Lung (tissue), 12 donors: Measurements from ENCODE around the gene ZMPSTE24. TPM values are rescaled to one million over a fixed set of nuclear protein-coding genes. Genes with fewer than 3 reads are reported as not detected.
A peak's percentile ranks its signal among the peaks of the same experiment; 100 is the strongest.

Experiments used
- ATAC-seq: fragments of 200-7000 bp; cut with Tn5 transposase; one replicate; pipeline ENCODE4 v1.9.1; 2020; ENCODE audit warnings: moderate number of reproducible peaks; ENCODE audit not compliant: insufficient read depth, low FRiP score
- DNase-seq, 3 donors: peaks; one replicate each; pipeline ENCODE4 v3.0.0-alpha.2; 2013 to 2017
- H3K27ac ChIP-seq, 2 donors: one replicate each; pipeline ENCODE4 v1.5.1; 2013; ENCODE audit warnings: mild to moderate bottlenecking in 2 of 2, moderate library complexity in 2 of 2, control low read depth in 1 of 2, inconsistent platforms in 1 of 2, low read depth in 1 of 2, low read length in 1 of 2
- H3K27me3 ChIP-seq, 3 donors: one replicate each; pipeline ENCODE4 v1.5.1; 2013; ENCODE audit warnings: low read length in 2 of 3; ENCODE audit not compliant: control insufficient read depth in 3 of 3, insufficient read depth in 3 of 3
- H3K36me3 ChIP-seq, 4 donors: one replicate each; pipeline ENCODE4 v1.5.1; 2013; ENCODE audit warnings: low read length in 4 of 4, mild to moderate bottlenecking in 1 of 4, moderate library complexity in 1 of 4; ENCODE audit not compliant: control insufficient read depth in 4 of 4, insufficient read depth in 4 of 4
- H3K4me1 ChIP-seq, 5 donors: one replicate each; pipeline ENCODE4 v1.5.1; 2013; ENCODE audit warnings: low read length in 5 of 5, mild to moderate bottlenecking in 2 of 5, moderate library complexity in 1 of 5; ENCODE audit not compliant: control insufficient read depth in 5 of 5, insufficient read depth in 5 of 5
- H3K4me3 ChIP-seq: one replicate; pipeline ENCODE4 v1.5.1; 2013; ENCODE audit warnings: mild to moderate bottlenecking, control low read depth, moderate library complexity
- H3K9ac ChIP-seq, 2 donors: one replicate each; pipeline ENCODE4 v1.5.1; 2013; ENCODE audit warnings: low read length in 2 of 2, control low read depth in 1 of 2; ENCODE audit not compliant: insufficient read depth in 1 of 2
- H3K9me3 ChIP-seq, 4 donors: one replicate each; pipeline ENCODE4 v1.5.1; 2013; ENCODE audit warnings: low read length in 3 of 4, mild to moderate bottlenecking in 1 of 4, moderate library complexity in 1 of 4; ENCODE audit not compliant: control insufficient read depth in 4 of 4, insufficient read depth in 3 of 4
- CTCF ChIP-seq: IDR thresholded peaks from 2 replicates; pipeline ENCODE4 v1.5.1; 2012; ENCODE audit warnings: mild to moderate bottlenecking; ENCODE audit errors: control extremely low read depth, extremely low read depth
- WGBS, 2 donors: extraction: QIAGEN DNeasy Blood & Tissue Kit; methylation state at CpG; one replicate each; pipeline ENCODE4 v1.1.7; 2013; 5-methylcytosine and 5-hydroxymethylcytosine counted together
- polyA plus RNA-seq, 2 donors: library from polyadenylated mRNA; stranded (reverse); fragments of 200-250 nt; gene quantifications; one replicate each; pipeline ENCODE4 v1.2.1, GENCODE V29; 2013
- total RNA-seq, 2 donors: library from RNA; depleted of rRNA in 1 of 2; stranded (reverse); fragments of >200 nt in 1 of 2; gene quantifications; one replicate each; pipeline ENCODE4 v1.2.1, GENCODE V29; 2014 to 2021
- donor health status: control.
- donor health status: control.
- donor health status: Bipolar disorder and iron deficiency.
- donor health status: healthy.
- donor health status: DM: yes; HTN: yes; CAD: no.

ZMPSTE24 gene
- total and polyA plus RNA-seq, 4 donors: 17.2 to 41.8 (median 35.3) TPM

DNA sequence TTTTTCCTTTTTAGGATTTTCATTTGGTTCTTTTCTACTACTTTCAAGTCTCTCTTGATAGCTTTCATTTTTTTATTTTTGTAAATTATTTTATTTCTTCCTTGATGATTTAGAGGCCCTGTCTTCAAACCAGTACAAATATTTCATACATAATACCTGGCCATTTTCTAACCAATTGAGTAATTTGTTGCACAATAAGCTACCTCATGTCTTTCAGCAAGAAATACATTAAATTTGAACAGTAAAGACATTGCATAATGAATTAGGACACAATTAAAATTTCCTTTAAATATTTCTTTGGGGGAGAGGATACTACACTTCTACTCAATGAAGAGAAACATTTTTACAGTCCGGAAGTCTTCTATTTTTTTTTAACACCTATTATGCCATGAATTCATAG, 74.7 kb downstream of the ZMPSTE24 start:
- H3K4me1 ChIP-seq: no peaks in the 10 kb centered on the region
- H3K36me3 ChIP-seq: no peaks in the 10 kb centered on the region
- WGBS, 2 donors: 83 to 89% methylated on average over 1 of the region's 1 CpG
- ATAC-seq (no peak), DNase-seq (no peak)
- no peak overlapping the region for H3K27ac ChIP-seq
- H3K9me3 ChIP-seq: no peaks in the 10 kb centered on the region
- H3K9ac ChIP-seq: no peak overlapping the region
- H3K27me3 ChIP-seq: no peaks in the 10 kb centered on the region
- TF ChIP-seq CTCF: no peak
- no peak overlapping the region for H3K4me3 ChIP-seq

DNA sequence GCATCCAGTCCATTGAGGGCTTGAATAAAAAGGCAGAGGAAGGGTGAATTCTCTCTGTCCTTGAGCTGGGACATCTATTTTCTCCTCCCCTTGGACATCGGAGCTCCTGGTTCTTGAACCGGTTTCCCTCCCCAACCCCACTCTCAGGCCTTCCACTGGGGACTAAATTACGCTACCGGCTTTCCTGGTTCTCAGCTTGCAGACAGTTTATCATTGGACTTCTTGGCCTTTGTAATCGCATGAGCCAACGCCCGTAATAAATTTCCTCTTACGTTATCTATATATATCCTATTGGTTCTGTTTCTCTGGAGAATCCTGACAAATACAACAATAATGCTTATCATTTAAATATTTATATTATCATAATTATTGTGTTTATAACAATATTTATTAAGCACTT, 79.4 kb downstream of the ZMPSTE24 start:
- Histone ChIP-seq H3K36me3 (no peaks in the 10 kb centered on the region), H3K27me3 (no peaks in the 10 kb centered on the region), H3K27ac (no peak overlapping the region), H3K9ac (no peak overlapping the region), H3K4me1 (peaks cover 0 to 2% (median 0%) of the 10 kb centered on the region in 5 donors), H3K9me3 (peaks cover 0 to 2% (median 0%) of the 10 kb centered on the region in 4 donors), H3K4me3 (no peak overlapping the region)
- TF ChIP-seq CTCF: no peak
- no peak for ATAC-seq
- no peak for DNase-seq
- 73 to 91% methylated on average over 8 of the region's 8 CpGs for WGBS, 2 donors

- H3K9me3 ChIP-seq: peaks cover 0 to 2% (median 0%) of the 10 kb centered on the region in 4 donors
- no peak overlapping the region for H3K4me3 ChIP-seq
- H3K4me1 ChIP-seq: peaks cover 0 to 2% (median 0%) of the 10 kb centered on the region in 5 donors
- H3K9ac ChIP-seq: no peak overlapping the region
- peak overlapping the region in 1 of 2 donors; percentile 8 for H3K27ac ChIP-seq
- 12 to 18% methylated on average over 21 of the region's 21 CpGs for WGBS, 2 donors
- no peaks in the 10 kb centered on the region for H3K36me3 ChIP-seq
- peak; percentile 97 for TF ChIP-seq CTCF
- ATAC-seq (peak; percentile 68), DNase-seq (peak; percentile 80 to 89 (median 83))
- no peaks in the 10 kb centered on the region for H3K27me3 ChIP-seq
Measured at GRCh38 chr1:40338745-40339419, 80.8 kb downstream of the ZMPSTE24 start.
